NCI-H2171 treated with DMSO at 0.1 percent for 48 hours (cell line): ENCODE data around the gene ANO2.
"Not testable (repeated sequence)": the region's sequence is repeated elsewhere in the genome, so short reads cannot be mapped to it uniquely, and the experiment has no call there.

ENCODE experiments used
- DNase-seq: peaks from one replicate; lab custom pipeline; 2025; lab: John Stamatoyannopoulos, UW

ANO2 gene

DNA sequence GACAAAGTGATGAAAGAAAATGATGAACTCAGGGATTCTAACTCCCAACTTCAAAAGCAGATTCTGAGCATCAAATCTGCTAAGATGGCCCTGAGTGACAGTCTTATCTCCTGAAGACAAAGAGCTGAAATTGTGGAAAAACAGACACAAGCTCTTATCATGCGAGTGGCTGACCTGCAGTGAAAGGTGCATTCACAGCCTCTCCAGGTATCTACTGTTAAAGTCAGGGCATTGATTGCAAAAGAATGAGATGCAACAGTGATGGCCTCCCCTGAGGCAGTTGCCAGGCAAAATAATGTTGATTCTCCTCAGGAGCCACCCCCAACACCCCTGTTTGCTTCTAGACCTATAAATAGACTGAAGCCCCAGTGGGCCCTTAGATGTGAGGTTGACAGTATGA, 126.2 kb downstream of the ANO2 start:
- DNase-seq, result not testable (repeated sequence)

DNA sequence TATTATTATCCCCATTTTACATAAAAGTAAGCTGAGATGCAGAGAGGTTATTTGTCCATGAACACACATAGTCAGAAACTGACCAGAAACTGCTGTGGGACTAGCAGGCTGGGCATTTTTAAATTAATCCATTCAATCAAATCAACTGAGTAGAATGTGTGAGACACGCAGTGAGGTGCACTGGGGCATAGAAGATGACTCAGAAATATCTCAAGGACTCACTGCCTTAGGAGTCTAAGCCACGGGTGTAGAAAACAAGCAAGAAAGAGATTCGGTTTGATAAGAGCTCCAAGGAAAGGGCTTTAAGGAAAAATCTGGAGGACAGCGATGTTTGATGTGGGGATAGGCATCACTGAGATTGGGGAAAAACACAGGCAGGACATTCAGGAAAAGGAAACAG, 127.8 kb downstream of the ANO2 start:
- DNase-seq, result no peak

DNA sequence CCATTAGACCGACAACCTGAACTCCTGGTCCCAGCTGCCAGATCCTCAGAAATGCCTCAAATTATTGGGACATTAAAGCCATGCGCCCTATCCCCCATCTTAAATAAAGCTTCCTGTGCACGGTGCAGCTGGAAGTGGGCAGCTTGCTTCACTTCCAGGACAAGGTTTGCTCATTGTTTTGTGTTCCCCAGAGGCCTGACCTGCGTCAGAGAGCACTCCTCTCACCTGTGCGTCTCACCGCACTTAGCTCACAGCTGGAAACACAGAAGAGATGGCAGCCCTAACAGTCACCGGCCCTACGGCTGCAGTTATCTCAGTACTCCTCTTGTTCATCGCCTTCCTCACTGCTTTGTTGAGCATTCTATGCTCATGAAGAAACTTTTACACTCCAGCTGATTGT, 135.5 kb downstream of the ANO2 start:
- DNase-seq, result no peak

DNA sequence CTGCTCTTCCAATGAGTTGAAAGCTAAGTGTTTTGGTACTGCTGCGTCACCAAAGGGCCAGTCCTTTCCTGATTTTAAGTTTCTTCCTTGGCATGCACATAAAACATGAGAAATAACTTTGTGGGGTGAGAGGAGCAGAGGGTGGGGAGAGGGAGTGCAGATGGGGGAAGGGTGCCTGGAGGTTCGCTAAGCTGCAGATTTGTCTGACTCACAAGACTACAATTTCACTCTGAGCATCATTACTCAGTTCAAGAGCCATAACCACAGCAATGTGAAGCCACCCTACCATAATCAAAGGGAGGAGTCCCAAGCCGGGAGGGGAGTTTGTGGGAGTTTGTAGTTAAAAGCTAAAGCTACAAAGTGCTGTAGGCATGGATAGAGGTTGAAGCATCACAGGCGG, 136.1 kb downstream of the ANO2 start:
- no peak for DNase-seq

DNA sequence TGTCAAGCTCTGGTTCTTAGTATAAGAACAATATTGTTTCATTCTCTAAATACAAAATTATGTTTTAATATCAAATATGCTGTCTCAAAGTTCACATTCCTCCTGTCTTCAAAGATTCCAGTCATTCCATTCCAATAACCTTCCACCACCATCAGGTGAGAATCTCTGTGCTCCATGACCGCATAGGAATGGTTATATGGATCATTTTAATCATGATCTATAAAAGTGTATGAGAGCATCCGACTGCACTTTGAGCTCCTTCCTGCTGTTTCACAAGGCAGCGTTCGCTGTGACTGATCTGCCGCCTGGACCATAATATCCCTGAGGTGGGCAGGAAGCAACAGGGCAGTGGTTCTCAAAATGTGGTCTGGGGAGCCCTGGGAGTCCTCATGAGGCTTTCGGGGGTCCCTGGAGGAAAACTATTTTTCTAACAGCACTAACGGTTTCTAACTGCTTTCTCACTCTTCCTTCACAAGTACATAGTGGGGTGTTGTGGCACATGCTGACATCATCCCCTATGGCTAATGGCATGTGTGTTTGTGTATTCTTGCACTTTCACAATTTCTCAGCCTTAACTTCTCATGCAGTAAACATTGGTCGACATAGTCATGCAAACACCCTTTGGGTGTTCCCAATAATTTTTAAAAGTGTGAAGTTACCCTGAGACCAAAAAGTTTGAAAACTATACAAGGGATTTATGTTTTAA, 137.4 kb downstream of the ANO2 start:
- no peak for DNase-seq

DNA sequence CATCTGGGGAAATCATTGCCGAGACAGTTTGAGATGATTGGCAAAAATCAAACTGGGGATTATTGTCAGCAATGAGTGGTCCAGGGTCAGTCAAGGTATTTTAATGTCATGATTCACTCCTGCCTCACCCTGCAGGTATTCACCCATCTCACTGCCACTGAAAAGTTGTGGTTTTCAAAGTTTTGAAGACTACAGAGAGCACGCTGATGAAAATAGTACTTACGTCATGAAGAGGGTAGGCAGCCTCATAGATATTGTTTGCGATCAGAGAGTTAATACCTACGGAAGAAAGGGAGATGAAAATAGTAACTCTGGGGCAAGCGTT, 138.0 kb downstream of the ANO2 start:
- no peak for DNase-seq

DNA sequence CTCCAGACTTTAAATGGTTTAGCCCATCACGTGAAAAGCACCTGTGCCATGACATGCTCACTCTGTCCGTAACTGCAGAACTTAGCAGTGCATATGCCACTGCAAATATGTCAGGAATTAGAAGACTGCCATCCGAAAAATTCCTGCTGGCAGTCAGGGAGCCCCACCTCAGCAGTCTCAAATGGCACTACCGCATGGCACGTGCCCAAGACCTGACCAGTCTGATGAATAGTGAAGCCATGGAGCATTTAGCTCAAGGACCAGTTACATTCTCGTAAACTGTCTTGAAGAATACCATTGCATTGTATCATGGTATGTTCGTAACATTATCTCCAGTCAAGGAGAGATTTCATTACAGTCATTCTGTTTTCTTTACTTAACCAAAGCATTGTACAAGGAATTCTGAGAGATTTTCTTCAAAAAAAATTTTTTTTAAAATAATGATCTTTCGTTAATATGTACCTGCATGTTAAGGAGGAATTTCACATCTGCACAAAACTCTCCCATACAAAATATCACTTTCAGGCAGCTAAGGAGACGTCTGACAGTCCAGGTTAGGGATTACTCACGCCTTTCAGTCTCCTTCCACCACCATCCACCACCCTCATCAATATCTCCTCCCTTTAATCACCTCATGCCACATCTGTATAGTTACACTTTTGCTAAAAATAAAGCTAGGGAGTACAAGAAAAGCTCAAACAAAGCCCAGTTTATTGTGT, 138.5 kb downstream of the ANO2 start:
- no peak for DNase-seq

DNA sequence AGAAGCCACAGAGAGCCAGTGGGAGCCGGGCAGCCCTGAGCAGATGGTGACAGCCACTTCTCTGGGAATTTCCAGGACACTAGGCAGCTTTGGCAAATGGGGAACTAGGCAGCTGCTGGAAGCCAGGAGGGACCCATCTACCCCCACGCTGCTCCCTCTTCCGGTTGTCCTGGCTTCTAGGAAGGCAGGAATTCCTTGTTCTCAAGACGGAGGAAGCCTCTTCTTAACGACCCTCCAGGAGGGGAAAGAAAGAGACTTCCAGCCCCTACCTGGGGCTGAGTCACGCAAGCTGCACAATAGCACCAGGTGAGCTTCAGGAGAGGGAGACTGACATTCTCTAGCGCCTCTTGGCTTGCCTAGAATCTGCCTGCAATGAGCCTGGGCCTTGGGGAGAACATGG, 141.5 kb downstream of the ANO2 start:
- no peak for DNase-seq

DNA sequence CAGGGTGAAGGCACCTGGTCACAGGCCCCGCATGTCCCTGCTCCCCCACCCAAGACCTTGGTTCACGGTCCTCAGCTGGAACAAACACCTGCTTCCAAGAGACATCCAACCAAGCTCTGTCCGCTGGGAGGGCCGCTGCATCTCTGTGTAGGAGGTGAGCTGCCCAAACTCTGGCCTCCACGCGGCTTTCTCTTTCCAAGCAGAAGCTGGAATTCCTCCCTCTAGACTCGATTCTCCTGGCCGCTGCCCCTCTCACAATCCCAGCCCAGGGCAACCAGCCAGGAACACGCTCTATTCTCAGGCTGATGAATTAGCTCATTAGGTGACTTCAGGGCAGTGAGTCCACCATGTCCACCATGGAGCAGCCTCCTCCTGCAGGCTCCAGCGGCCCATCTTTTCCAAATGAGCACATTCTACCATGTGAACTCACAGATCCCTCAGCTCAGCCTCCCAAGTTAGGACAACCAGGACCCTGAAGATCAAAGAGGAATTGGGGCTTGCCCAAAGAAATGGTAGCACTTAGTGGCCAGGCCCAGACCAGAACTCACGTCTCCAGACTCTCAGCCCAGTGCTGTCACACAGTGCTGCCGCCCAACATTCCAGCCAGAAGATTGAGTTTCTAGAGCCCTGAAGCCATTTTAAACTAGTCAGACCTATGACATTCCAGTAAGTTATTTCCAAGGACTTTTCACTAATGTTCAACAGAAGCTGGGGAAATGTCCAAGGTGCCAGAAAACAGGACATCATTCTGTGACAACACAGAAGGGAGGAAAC, 146.6 kb downstream of the ANO2 start:
- no peak for DNase-seq

DNA sequence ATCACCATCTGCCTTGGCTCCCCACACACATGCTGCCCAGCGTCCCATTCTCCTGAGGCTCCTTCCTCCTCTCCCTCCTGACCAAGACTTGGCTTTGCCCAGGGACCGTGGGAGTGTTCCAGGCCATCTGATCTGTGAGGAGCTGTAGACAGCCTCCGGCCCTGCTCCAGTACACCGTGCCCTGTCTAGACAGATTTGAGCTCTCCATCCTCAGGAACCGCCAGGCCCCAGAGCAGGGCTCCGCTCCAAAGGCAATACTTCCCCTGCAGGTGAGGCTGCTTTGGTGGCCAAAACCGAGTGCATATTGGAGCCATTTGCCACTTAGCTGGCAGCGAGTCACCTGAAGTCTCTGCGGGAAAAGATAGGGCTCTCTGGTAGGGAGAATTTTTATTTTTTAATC, 147.4 kb downstream of the ANO2 start:
- DNase-seq, result no peak

DNA sequence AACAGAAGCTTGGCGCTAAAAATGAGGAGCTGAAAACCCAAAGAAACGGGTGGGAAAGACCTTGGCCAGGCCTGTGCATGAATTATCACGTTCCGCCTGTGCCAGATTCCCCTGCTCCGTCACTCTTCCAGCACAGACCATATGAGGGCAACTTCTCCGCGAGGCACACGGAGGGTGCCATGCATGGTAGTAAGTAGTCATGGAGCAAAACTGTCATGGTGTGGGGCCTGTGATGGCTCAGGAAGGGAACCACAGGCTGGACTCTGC, 148.2 kb downstream of the ANO2 start:
- no peak for DNase-seq

DNA sequence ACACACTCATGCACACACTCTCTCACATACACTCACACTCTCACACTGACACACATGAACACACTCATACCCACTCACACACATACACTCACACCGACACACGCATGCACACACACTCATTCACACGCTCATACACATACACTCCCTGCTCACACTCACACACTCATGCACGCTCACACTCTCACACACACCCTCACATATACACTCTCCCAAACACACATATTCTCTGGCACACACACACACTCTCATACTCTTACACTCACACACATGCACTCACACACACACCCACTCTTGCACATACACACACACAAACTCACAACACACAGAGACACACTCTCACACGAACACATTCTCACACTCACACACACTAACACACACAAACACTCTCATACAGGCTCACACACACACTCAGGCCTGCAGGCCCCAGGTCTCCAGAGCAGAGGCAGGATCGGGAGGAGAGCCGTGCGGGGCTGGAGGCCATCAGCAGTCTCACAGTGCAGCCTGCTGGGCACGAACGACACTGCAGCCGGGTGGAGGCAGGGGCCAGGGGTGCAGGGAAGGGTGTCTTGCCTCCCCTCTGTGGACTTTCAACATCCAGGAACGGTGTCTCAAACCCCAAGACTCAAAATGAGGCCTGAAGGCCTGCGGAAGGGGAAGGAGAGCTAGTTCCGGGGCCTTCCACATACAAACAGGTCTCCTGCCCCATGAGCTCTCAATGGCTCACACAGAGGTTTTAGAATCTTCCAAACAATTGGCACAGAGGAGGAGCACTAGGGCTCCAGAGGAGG, 148.7 kb downstream of the ANO2 start:
- peak; percentile 33 for DNase-seq

DNA sequence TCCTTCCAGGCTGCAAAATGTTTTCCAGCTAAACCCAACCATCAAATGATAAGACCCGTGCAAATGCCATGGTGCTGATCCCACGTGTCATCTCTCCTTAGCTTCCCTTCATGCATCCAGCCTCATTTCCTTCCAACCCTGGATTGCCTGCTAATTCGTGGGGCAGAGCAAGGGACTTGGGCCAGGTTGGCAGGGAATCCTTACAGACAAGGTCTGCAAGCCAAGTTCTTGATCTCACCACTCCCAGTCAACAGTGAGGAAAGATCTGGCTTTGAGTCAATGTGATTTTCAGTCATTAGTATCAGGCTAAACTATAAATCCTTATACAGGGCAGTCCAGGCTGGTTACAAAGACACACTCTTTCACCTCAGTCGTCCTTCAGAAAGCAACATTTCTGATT, 150.9 kb downstream of the ANO2 start:
- DNase-seq, result no peak

DNA sequence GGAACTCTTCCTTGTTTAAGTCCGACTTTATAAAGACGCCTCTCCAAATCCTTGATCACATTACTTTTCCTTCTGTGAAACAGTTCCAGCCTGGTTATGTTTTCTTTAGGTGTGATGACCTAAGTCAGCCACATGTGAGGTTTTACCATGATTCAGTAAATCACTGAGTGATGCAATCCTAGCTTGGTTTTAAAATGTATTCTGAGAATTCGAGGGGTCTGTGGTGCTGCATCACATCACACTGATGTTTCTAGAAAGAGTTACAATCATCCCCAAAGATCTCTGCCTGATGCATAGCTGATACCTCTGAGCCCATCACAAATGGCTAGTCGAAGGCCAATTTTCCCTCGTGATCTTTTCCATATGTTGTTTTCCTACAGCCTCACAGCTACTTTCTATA, 152.7 kb downstream of the ANO2 start:
- DNase-seq, result no peak

DNA sequence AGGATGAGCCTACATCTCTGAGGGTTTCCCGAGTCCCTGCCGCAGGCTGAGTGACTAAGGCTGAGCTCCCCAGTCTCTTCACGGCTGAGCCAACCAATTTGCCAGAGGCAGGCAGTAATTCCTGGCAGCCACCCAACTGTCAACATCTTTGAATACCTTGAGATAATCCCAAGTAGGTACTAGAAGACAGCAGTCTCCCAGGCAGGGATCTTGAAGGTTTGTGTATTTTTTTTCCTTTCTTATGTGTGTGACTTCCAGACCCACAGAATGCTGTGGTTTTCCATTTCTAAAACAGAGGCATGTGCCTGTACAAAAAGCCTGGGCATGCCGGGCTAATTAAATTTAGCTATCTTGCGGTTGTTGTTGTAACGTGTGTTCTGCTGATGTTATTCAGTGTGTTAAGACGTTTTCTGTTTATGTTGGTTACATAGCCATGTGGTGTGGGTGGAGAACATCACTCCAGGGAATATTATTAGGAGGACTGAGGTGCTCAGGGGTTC, 155.5 kb downstream of the ANO2 start:
- peak; percentile 39 for DNase-seq

DNA sequence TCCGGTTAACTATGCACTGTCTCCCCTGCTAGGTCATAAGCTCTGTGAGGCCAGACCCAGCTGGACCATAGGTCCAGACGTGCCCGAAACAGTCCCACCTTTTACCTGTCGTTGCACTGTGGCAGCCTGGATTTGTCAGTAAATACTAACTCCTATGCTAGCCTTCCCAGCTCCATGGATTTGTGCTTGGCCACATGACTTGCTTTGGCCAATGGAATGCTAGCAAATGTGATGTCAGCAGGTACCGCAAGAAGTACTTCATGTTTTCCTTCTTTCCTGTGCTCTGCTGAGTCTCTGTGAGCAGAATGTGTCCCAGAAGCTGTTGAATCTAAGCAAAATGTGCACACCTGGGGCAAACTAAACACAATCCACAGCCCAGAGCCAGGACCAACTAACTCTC, 157.2 kb downstream of the ANO2 start:
- DNase-seq, result no peak

DNA sequence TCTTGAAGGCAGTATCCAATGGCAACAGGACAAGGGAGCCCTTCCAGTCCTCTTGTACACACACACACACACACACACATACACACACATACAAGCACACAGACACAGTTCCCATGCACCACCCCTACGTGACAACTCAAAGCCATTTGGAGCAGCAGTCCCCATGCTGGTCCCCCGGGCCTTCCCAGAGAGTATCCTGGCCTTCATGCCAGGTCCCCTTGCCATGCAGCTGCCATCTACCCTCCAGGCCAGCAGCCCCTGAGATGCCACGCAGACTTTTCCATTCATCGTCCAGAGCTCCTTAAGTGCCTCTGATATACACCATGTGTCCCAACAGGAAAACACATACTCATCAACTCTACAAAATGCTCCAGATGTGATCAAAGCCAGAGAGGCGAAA, 159.5 kb downstream of the ANO2 start:
- DNase-seq, result no peak

DNA sequence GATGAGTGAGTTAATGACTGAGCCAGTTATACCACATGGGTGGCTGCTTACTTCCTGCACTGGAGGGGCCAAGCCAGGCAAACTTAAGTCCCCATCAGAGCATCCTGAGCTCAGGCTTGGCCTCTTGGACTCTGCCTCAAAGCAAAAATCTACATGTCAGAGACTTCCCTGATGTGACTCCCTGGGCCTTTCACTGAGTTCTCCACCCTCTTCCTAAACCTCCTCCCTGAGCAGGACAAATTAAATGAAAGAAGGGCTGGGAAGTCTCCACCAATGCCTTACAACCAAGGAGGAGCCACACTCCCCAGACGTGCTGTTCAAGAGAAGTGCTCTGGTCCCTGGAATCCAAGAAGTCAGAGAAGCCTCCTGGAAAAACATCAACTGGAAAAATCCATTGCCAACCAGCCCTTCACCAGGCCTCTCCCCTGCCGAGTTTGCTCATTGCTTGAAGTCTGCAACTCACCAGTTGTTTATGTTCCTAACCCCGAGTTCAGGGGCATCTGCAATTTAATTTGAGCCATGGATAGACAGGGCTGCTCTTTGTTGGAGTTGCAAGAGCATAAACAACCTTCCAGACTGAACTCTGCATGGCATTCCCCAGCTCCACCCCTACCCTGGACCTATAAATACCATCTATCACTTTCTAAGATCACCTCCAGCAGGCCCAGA, 160.5 kb downstream of the ANO2 start:
- DNase-seq, result no peak

DNA sequence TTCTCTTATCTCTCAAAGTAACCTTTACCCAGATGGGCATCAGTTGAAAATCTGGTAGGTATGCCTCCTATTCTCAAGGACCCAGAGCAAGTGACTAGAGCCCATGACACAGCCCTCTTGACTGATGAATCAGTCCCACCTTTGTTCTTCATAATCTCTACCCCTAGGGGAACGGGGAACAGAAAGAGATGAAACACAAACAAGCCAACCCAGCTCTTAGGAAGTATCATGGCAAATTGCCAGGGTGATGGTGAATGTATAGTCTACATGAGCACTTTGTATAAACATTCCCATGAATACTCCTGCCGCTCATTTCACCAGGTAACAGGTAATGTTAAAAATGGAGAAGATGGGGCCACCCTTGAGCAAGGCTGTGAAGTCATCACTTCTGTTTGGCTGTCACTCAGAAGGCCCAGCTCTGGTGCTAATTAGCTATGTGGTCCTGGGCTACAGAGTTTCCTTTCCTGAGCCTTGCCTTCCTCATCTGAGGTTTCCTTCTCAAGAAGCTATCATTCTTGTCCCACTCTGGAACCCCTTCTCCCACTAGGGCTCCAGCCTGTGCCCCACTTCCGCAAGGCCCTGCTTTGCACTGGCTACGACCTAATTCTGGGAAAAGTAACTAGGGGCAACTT, 161.7 kb downstream of the ANO2 start:
- DNase-seq, result no peak

DNA sequence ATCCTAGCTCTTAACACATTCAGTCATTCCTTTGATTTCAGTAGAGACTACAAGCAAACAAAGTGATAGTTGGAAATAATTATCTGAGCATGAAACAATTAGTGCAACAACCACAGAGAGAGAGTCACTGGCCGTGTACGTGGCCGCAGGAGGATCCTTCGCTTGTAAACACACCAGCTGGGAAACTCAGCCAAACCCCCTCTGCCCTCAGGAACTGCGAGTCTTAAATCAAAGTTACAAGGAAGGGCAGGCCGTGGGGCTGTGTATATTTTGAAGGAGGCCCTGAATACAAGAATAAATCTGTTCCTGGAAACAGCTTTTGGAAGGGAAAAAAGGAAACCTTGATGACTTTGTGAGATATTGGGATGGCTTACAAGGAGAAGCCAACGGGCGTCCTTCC, 164.5 kb downstream of the ANO2 start:
- no peak for DNase-seq

DNA sequence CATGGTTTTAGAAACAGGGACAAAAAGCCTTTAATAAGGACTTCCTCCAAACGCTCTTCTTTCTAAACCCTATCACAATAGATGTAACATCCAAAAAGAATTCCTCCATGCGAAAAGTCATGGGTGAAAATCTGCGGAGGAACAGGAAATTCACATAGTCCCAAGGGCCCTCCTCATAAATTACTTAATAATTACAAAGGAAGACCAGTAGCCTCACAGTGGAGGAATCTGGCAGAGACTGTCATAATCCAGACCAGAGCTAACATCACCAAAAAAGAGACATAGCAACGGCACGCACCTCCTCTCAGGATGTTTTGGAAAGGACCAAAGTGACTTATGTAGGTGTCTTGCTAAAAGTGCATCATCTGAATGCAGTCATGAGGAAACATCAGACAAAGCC, 165.7 kb downstream of the ANO2 start:
- DNase-seq, result no peak

DNA sequence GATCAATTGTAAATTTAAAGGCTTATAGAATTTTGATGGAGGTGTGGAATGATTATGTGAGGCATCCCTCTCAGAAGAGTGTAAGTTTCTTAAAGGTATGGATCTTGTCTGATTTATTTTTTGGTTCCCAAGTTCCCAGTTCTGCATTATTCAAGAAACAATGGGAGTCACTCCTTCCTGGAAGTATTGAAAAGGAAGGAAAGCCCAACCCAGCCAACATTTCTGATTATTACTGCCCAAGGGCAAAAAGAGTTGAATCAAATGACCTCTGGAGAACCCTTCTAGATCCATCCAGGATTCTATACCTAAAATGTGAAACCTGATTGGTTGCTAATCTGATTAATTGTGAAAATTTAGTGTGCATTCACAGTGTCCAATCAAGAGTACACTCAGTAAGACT, 166.2 kb downstream of the ANO2 start:
- no peak for DNase-seq
